ENCODE results near the gene CA12.

CA12 gene

GRCh38 chr15:63299943-63300575 is 81.6 kb downstream of the CA12 start:
- no peak for DNase-seq

GRCh38 chr15:63296195-63296594 is 85.5 kb downstream of the CA12 start:
- no peak for DNase-seq

DNA sequence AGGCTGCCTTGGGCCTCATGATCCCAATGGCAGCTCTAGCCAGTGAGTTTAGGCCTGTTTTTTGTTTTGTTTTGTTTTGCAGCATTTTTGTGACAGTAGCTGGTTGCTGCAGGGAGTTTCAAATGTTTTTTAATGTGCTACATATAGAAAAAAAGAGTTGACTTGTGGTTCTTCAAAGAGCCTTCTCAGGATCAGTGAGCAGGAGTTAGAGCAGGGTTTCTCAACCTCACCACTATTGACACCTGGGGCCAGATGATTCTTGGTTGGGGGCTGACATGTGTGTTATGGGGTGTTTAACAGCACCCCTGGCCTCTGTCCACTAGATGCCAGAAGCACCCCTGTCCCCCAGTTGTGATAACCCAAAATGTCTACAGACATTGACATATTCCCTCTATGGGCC is 86.3 kb downstream of the CA12 start:
- DNase-seq: no peak

DNA sequence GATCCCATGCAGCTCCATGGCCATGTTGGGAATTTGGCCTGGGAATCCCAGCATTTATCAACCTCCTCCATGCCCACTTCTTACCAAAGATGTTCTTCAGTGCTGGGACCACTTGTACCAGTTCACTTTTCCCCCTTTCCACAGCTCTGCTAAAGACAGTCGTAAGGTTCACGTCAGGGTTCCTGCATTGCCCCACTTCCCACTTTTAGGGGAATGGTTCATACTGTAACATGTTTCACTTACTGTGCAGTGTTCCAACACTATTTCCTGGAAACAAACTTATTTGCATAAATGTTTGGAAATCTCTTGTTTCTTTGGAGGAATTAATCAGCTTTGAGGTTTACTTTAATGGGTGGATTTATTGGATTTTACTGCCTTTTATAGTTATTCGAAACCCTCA is 87.3 kb downstream of the CA12 start:
- peak; percentile 93 for DNase-seq

DNA sequence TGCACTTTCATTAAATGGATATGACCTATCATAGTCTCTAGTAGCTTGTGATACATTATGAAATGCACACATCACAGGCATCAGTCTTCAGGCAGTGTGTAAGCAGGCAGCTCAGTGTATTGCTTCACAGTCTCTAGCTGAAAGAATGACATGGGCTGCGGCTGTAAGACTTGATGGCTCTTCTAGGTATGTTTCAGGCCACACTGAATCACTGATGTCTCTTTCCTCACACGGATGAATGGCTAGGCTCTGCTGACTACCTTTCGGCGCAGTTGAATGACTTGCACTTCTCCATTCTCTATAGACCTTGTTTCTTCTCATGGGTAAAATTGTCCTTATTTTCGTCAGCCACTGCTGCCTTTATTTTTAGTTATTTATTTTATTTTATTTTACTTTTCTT is 88.9 kb downstream of the CA12 start:
- peak; percentile 85 for DNase-seq

DNA sequence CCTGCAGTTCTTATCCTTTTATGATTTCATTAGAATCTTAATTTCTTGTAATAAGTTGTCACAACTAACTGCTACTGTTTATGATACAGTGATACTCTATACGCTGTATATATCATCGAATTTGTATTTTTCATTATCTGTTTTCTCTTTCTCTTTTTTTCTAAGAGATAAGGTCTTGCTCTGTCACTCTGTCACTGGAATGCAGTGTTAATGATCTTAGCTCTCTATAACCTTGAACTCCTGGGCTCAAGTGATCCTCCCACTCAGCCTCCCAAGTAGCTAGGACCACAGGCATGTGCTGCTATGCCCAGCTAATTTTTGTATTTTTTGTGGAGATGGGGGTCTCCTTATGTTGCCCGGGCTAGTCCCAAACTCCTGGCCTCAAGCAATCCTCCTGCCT is 89.4 kb downstream of the CA12 start:
- no peak for DNase-seq

DNA sequence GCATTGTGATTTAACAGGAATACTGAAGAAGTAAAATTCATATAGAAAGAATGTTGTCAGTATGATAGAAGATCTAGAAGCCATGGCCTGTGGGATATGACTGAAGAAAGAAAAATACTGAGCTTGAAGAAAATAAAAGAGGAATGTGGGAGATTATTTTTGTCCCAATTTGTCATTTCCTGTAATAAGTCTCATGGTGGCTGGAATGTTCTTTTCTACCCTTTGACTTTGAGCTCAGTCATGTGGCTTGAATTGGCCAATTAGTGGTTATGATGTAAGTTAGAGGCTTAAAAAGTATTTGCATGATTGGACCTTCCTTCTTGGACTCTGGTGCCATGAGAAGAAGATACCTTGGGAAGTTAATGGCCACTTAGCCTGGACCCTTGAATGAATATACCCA is 90.1 kb downstream of the CA12 start:
- DNase-seq: peak; percentile 79

DNA sequence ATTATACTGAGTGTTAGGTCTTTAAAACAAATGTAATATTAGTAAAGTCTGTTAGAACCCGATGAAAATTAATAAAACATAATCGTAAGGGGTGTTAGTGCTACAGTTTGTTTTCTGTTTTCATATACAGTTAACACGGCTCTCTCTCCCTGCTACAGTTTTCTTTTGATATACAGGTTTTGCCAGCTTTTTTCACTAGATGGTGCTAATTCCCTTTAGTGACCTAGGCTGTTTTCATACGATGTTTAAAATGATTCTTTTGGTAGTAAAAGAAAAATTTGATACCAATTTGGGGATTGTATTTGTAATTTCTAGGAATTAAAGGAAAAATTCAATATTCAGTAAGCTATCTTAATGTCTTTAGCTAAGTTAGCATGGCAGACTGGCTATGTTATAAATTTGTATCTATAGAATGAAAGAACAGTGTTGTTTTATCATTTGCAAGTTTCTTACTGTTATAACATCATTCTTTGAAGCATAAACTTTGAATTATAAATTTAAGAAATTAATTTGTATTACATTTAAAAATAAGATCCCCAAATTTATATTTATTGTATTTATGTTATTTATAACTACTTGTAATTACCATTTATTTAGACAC is 92.8 kb downstream of the CA12 start:
- peak; percentile 76 for DNase-seq

DNA sequence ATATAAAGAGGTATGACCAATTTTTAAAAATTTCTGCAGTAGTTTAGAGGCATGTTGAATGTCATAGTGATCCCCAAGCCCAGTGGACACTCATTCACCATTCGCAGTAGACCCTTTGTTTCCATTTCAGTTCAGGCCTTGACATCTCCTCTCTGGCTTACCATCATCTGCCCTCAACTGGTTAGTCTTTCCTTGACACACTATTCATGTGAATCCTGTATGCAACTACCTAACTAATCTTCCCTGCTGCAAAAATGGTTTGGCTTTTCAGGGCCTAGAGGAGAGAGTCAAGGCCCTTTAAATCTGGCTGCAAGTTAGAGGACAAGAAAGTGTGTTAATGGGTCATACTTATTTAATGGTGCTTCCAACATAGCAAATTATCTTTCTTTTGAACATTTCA is 93.3 kb downstream of the CA12 start:
- no peak for DNase-seq

GRCh38 chr15:63287109-63287508 is 94.5 kb downstream of the CA12 start:
- DNase-seq: no peak

GRCh38 chr15:63284335-63284734 is 97.3 kb downstream of the CA12 start:
- DNase-seq: peak; percentile 42

DNA sequence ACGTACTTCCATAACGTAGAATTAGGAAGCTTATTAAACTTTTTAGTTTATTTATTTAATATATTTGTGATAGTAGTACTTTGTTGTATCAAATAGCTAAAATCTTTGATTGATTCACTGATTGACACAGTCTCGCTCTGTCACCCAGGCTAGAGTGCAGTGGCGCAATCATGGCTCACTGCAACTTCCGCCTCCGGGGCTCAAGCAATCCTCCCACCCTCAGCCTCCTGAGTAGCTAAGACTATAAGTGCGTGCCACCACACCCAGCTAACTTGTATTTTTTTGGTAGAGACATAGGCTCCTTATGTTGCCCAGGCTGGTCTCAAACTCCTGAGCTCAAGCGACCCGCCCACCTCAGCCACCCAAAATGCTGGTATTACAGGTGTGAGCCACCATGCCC is 98.5 kb downstream of the CA12 start:
- peak; percentile 86 for DNase-seq

DNA sequence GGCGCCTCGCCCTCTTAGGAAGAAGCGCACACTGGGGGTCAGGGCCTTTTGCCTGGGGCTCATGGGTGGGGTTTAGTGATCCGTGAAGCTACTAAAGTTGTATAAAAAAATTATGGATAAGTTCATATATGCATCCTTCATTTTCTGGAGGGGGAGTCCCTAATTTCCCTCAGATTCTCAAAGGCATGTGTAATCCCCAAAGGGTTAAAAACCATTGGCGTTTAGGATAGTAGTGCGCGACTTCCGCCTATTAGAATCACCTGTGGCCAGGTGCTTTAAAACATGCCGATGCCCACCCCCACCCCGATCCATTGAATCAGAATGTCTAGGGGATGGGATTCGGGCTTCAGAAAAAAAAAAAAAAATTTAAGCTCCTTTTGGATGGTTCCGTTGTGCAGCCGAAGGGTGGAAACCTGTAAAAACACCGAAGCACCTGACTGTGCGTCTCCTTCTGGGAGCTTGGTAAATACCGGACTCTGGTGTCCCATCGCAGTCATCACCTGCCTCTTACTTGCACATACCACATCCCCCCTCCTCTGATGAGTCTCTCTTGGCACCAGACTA is 103.7 kb downstream of the CA12 start:
- DNase-seq: no peak

DNA sequence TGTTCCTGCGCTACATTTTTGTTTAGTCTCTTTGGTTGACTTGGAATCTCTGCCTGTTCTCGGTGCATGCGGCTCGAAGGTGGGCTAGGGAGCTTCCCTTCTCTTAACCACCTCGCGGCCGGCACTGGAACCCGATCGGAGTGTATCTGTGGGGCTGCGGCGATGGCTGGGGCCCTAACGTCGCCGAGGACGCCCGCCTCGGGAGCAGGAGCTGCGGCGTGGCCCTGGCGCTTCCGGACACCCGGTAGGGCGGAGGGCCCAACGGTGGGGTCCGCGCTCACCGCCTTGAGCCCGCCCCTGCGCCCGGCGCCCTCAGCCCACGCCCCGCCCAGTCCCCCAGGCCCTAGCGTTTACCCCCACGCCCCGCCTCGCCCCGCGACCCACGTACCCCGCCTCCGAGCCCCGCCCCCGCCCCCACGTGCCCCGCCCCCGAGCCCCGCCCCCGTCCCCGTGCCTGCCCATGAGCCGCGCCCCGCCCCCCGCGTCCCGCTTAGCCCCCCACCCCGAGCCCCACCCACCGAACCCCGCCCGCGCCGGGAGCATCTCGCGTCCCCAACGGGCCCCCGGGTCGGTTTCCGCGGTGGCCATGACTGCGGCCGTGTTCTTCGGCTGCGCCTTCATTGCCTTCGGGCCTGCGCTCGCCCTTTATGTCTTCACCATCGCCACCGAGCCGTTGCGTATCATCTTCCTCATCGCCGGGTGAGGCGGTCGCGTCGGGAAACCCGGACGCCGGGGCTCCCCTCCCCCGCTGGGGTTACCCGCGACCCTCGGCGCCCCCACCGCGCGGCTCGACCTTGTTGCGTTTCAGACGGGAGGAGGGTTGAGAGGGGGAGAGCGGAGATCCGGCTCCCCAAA is 104.4 kb downstream of the CA12 start, which contains the start of gene APH1B:
Gene APH1B (plus strand): TSS at position 568 of the 855 bp plus-strand sequence. CDS start 19 bp downstream, at position 587.
- DNase-seq: peak; percentile 56

- no peak for DNase-seq
Measured at GRCh38 chr15:63276342-63277037, 105.2 kb downstream of the CA12 start.

GRCh38 chr15:63274427-63274826 is 107.2 kb downstream of the CA12 start:
- DNase-seq: no peak
